DOHH2 (cell line): ENCODE data around the gene MRTFA.

ENCODE experiments used
- EZH2phosphoT487 ChIP-seq: fragments of 200-600 bp; sonication (generic); IDR thresholded peaks from 2 replicates; pipeline ENCODE4 v1.6.1; 2017; ENCODE audit warnings: borderline replicate concordance, mild to moderate bottlenecking, antibody characterized with exemption, low read length, moderate library complexity, mixed read lengths
- TF ChIP-seq, protein P1 (sequence below): fragments of 200-600 bp; sonication (generic); IDR thresholded peaks from one replicate; pipeline ENCODE4 v1.5.1; 2014; ENCODE audit warnings: antibody characterized with exemption, mild to moderate bottlenecking, low read depth, low read length; ENCODE audit not compliant: poor library complexity, severe bottlenecking

DNA sequence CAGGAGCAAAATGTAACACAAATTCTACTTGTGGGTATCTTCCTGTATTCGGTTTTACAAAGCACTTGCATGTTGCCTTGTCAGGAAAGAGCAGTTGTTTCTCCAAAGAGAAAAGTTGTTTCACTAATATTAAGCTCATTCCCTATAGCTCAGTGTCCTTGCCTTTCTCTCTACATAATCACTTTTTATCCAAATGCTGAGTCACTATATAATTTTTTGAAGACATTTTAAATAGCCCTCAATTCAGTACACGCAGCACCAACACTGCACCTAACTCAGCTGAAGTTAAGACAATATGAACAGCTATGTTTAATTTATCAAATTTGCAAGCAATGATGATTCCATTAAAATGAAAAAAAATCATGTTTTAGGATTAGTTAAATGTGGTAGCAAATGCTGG is 14.5 kb upstream of the MRTFA start:
- TF ChIP-seq, protein P1, sequence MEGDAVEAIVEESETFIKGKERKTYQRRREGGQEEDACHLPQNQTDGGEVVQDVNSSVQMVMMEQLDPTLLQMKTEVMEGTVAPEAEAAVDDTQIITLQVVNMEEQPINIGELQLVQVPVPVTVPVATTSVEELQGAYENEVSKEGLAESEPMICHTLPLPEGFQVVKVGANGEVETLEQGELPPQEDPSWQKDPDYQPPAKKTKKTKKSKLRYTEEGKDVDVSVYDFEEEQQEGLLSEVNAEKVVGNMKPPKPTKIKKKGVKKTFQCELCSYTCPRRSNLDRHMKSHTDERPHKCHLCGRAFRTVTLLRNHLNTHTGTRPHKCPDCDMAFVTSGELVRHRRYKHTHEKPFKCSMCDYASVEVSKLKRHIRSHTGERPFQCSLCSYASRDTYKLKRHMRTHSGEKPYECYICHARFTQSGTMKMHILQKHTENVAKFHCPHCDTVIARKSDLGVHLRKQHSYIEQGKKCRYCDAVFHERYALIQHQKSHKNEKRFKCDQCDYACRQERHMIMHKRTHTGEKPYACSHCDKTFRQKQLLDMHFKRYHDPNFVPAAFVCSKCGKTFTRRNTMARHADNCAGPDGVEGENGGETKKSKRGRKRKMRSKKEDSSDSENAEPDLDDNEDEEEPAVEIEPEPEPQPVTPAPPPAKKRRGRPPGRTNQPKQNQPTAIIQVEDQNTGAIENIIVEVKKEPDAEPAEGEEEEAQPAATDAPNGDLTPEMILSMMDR: no peak
- TF ChIP-seq EZH2phosphoT487: no peak
